CD4-positive, alpha-beta T cell treated with Interleukin-6 for 4 hours (primary cell): ENCODE results near the gene STIM1.
"Not testable (repeated sequence)": the region's sequence is repeated elsewhere in the genome, so short reads cannot be mapped to it uniquely, and the experiment has no call there.

Experiments
- DNase-seq: peaks from one replicate; pipeline ENCODE4 v3.0.0-alpha.2; 2020; ENCODE audit warnings: mixed read lengths

STIM1 gene

GRCh38 chr11:3890014-3890413 lies 34.5 kb downstream of the STIM1 start:
- no peak for DNase-seq

GRCh38 chr11:3890806-3891205 lies 35.3 kb downstream of the STIM1 start:
- DNase-seq: no peak

- no peak for DNase-seq
These were observed 36.3 kb downstream of the STIM1 start for GRCh38 chr11:3891751-3892150.

- no peak for DNase-seq
These were observed 36.7 kb downstream of the STIM1 start for GRCh38 chr11:3892156-3892555.

GRCh38 chr11:3893311-3893710 lies 37.8 kb downstream of the STIM1 start:
- no peak for DNase-seq

- peak; percentile 31 for DNase-seq
These were observed 38.8 kb downstream of the STIM1 start for GRCh38 chr11:3894128-3894731.

- DNase-seq: no peak
These were observed 41.2 kb downstream of the STIM1 start for GRCh38 chr11:3896644-3897043.

GRCh38 chr11:3900230-3900629 lies 44.8 kb downstream of the STIM1 start:
- DNase-seq: not testable (repeated sequence)

GRCh38 chr11:3901249-3902025 lies 46.0 kb downstream of the STIM1 start:
- peak; percentile 13 for DNase-seq

GRCh38 chr11:3902441-3902840 lies 47.0 kb downstream of the STIM1 start:
- peak; percentile 13 for DNase-seq

- DNase-seq: no peak
These were observed 47.9 kb downstream of the STIM1 start for GRCh38 chr11:3903207-3903896.

GRCh38 chr11:3904228-3904627 lies 48.8 kb downstream of the STIM1 start:
- DNase-seq: no peak

- DNase-seq: peak; percentile 82
These were observed 49.9 kb downstream of the STIM1 start for GRCh38 chr11:3905080-3905953.

- DNase-seq: no peak
These were observed 50.7 kb downstream of the STIM1 start for GRCh38 chr11:3906166-3906565.

GRCh38 chr11:3907590-3907989 lies 52.1 kb downstream of the STIM1 start:
- DNase-seq: peak; percentile 38

- no peak for DNase-seq
These were observed 54.4 kb downstream of the STIM1 start for GRCh38 chr11:3909901-3910300.

- no peak for DNase-seq
These were observed 56.5 kb downstream of the STIM1 start for GRCh38 chr11:3911908-3912505.

- no peak for DNase-seq
These were observed 58.5 kb downstream of the STIM1 start for GRCh38 chr11:3913921-3914320.

- DNase-seq: no peak
These were observed 59.3 kb downstream of the STIM1 start for GRCh38 chr11:3914805-3915204.

GRCh38 chr11:3916962-3917361 lies 61.5 kb downstream of the STIM1 start:
- peak; percentile 33 for DNase-seq

GRCh38 chr11:3920148-3920852 lies 64.8 kb downstream of the STIM1 start:
- peak; percentile 87 for DNase-seq

GRCh38 chr11:3922056-3922455 lies 66.6 kb downstream of the STIM1 start:
- no peak for DNase-seq
